ENCODE data around the gene RPH3AL. TPM values are rescaled to one million over a fixed set of nuclear protein-coding genes. Genes with fewer than 3 reads are reported as not detected.

Gene RPH3AL
- total and polyA plus RNA-seq, 2 donors: 2.6 to 3.2 TPM

- H3K36me3 ChIP-seq (ENCODE audit: control insufficient read depth in 2 of 2, insufficient read depth in 2 of 2, low read length in 1 of 2): no peaks in the 10 kb centered on the region
- H3K4me1 ChIP-seq (ENCODE audit: control insufficient read depth in 2 of 2, insufficient read depth in 2 of 2, low read length in 2 of 2): no peaks in the 10 kb centered on the region
- DNase-seq (ENCODE audit: low read depth in 6 of 9, low spot score in 9 of 9): peak in 2 of 9 donors; percentile 27 to 40
- no peak overlapping the region for H3K27ac ChIP-seq (ENCODE audit: low read depth in 1 of 2, low read length in 1 of 2)
- H3K9me3 ChIP-seq (ENCODE audit: control insufficient read depth in 2 of 2, insufficient read depth in 1 of 2, low read length in 1 of 2): peaks cover 0 to under 1% of the 10 kb centered on the region in 2 donors
- H3K4me3 ChIP-seq (ENCODE audit: low read length in 2 of 2): no peak overlapping the region
- no peaks in the 10 kb centered on the region for H3K27me3 ChIP-seq (ENCODE audit: control insufficient read depth in 2 of 2, insufficient read depth in 1 of 2, low read length in 1 of 2)
- 74% methylated on average over 12 of the region's 12 CpGs for WGBS
Measured at GRCh38 chr17:309361-309888, 43.2 kb downstream of the RPH3AL start.

GRCh38 chr17:307741-308507 is 44.7 kb downstream of the RPH3AL start:
- Histone ChIP-seq H3K4me3 (ENCODE audit: low read length in 2 of 2) (no peak overlapping the region), H3K27ac (ENCODE audit: low read depth in 1 of 2, low read length in 1 of 2) (no peak overlapping the region), H3K4me1 (ENCODE audit: control insufficient read depth in 2 of 2, insufficient read depth in 2 of 2, low read length in 2 of 2) (no peaks in the 10 kb centered on the region), H3K9me3 (ENCODE audit: control insufficient read depth in 2 of 2, insufficient read depth in 1 of 2, low read length in 1 of 2) (no peaks in the 10 kb centered on the region), H3K27me3 (ENCODE audit: control insufficient read depth in 2 of 2, insufficient read depth in 1 of 2, low read length in 1 of 2) (peaks cover 0 to 2% of the 10 kb centered on the region in 2 donors), H3K36me3 (ENCODE audit: control insufficient read depth in 2 of 2, insufficient read depth in 2 of 2, low read length in 1 of 2) (no peaks in the 10 kb centered on the region)
- WGBS: 73% methylated on average over 22 of the region's 22 CpGs
- DNase-seq (ENCODE audit: low read depth in 6 of 9, low spot score in 9 of 9): no peak

- Histone ChIP-seq H3K9me3 (ENCODE audit: control insufficient read depth in 2 of 2, insufficient read depth in 1 of 2, low read length in 1 of 2) (no peaks in the 10 kb centered on the region), H3K27ac (ENCODE audit: low read depth in 1 of 2, low read length in 1 of 2) (no peak overlapping the region), H3K27me3 (ENCODE audit: control insufficient read depth in 2 of 2, insufficient read depth in 1 of 2, low read length in 1 of 2) (peaks cover 0 to 5% of the 10 kb centered on the region in 2 donors), H3K4me1 (ENCODE audit: control insufficient read depth in 2 of 2, insufficient read depth in 2 of 2, low read length in 2 of 2) (no peaks in the 10 kb centered on the region), H3K36me3 (ENCODE audit: control insufficient read depth in 2 of 2, insufficient read depth in 2 of 2, low read length in 1 of 2) (no peaks in the 10 kb centered on the region), H3K4me3 (ENCODE audit: low read length in 2 of 2) (no peak overlapping the region)
- WGBS: 93% methylated on average over 16 of the region's 16 CpGs
- DNase-seq (ENCODE audit: low read depth in 6 of 9, low spot score in 9 of 9): no peak
Measured at GRCh38 chr17:307295-307691, 45.3 kb downstream of the RPH3AL start.

GRCh38 chr17:306536-307294 is 45.9 kb downstream of the RPH3AL start:
- Histone ChIP-seq H3K27me3 (ENCODE audit: control insufficient read depth in 2 of 2, insufficient read depth in 1 of 2, low read length in 1 of 2) (peaks cover 0 to 5% of the 10 kb centered on the region in 2 donors), H3K36me3 (ENCODE audit: control insufficient read depth in 2 of 2, insufficient read depth in 2 of 2, low read length in 1 of 2) (no peaks in the 10 kb centered on the region), H3K9me3 (ENCODE audit: control insufficient read depth in 2 of 2, insufficient read depth in 1 of 2, low read length in 1 of 2) (no peaks in the 10 kb centered on the region), H3K4me3 (ENCODE audit: low read length in 2 of 2) (no peak overlapping the region), H3K4me1 (ENCODE audit: control insufficient read depth in 2 of 2, insufficient read depth in 2 of 2, low read length in 2 of 2) (no peaks in the 10 kb centered on the region), H3K27ac (ENCODE audit: low read depth in 1 of 2, low read length in 1 of 2) (no peak overlapping the region)
- 82% methylated on average over 26 of the region's 26 CpGs for WGBS
- no peak for DNase-seq (ENCODE audit: low read depth in 6 of 9, low spot score in 9 of 9)

GRCh38 chr17:306116-306515 is 46.5 kb downstream of the RPH3AL start:
- no peak overlapping the region for H3K4me3 ChIP-seq (ENCODE audit: low read length in 2 of 2)
- H3K27me3 ChIP-seq (ENCODE audit: control insufficient read depth in 2 of 2, insufficient read depth in 1 of 2, low read length in 1 of 2): peaks cover 0 to 5% of the 10 kb centered on the region in 2 donors
- DNase-seq (ENCODE audit: low read depth in 6 of 9, low spot score in 9 of 9): no peak
- H3K36me3 ChIP-seq (ENCODE audit: control insufficient read depth in 2 of 2, insufficient read depth in 2 of 2, low read length in 1 of 2): no peaks in the 10 kb centered on the region
- no peak overlapping the region for H3K27ac ChIP-seq (ENCODE audit: low read depth in 1 of 2, low read length in 1 of 2)
- H3K9me3 ChIP-seq (ENCODE audit: control insufficient read depth in 2 of 2, insufficient read depth in 1 of 2, low read length in 1 of 2): no peaks in the 10 kb centered on the region
- H3K4me1 ChIP-seq (ENCODE audit: control insufficient read depth in 2 of 2, insufficient read depth in 2 of 2, low read length in 2 of 2): no peaks in the 10 kb centered on the region
- WGBS: 97% methylated on average over 16 of the region's 16 CpGs

GRCh38 chr17:305090-305976 is 47.3 kb downstream of the RPH3AL start:
- H3K4me3 ChIP-seq (ENCODE audit: low read length in 2 of 2): no peak overlapping the region
- no peak for DNase-seq (ENCODE audit: low read depth in 6 of 9, low spot score in 9 of 9)
- no peak overlapping the region for H3K27ac ChIP-seq (ENCODE audit: low read depth in 1 of 2, low read length in 1 of 2)
- H3K9me3 ChIP-seq (ENCODE audit: control insufficient read depth in 2 of 2, insufficient read depth in 1 of 2, low read length in 1 of 2): no peaks in the 10 kb centered on the region
- peaks cover 0 to 5% of the 10 kb centered on the region in 2 donors for H3K27me3 ChIP-seq (ENCODE audit: control insufficient read depth in 2 of 2, insufficient read depth in 1 of 2, low read length in 1 of 2)
- H3K4me1 ChIP-seq (ENCODE audit: control insufficient read depth in 2 of 2, insufficient read depth in 2 of 2, low read length in 2 of 2): no peaks in the 10 kb centered on the region
- no peaks in the 10 kb centered on the region for H3K36me3 ChIP-seq (ENCODE audit: control insufficient read depth in 2 of 2, insufficient read depth in 2 of 2, low read length in 1 of 2)
- WGBS: 86% methylated on average over 28 of the region's 28 CpGs

- no peaks in the 10 kb centered on the region for H3K9me3 ChIP-seq (ENCODE audit: control insufficient read depth in 2 of 2, insufficient read depth in 1 of 2, low read length in 1 of 2)
- H3K36me3 ChIP-seq (ENCODE audit: control insufficient read depth in 2 of 2, insufficient read depth in 2 of 2, low read length in 1 of 2): no peaks in the 10 kb centered on the region
- no peak overlapping the region for H3K4me3 ChIP-seq (ENCODE audit: low read length in 2 of 2)
- 67% methylated on average over 10 of the region's 10 CpGs for WGBS
- no peak overlapping the region for H3K27ac ChIP-seq (ENCODE audit: low read depth in 1 of 2, low read length in 1 of 2)
- peak in 2 of 9 donors; percentile 5 to 23 for DNase-seq (ENCODE audit: low read depth in 6 of 9, low spot score in 9 of 9)
- no peaks in the 10 kb centered on the region for H3K4me1 ChIP-seq (ENCODE audit: control insufficient read depth in 2 of 2, insufficient read depth in 2 of 2, low read length in 2 of 2)
- peaks cover 0 to 5% of the 10 kb centered on the region in 2 donors for H3K27me3 ChIP-seq (ENCODE audit: control insufficient read depth in 2 of 2, insufficient read depth in 1 of 2, low read length in 1 of 2)
Measured at GRCh38 chr17:304461-304860, 48.1 kb downstream of the RPH3AL start.

GRCh38 chr17:303168-303567 is 49.4 kb downstream of the RPH3AL start:
- H3K36me3 ChIP-seq (ENCODE audit: control insufficient read depth in 2 of 2, insufficient read depth in 2 of 2, low read length in 1 of 2): no peaks in the 10 kb centered on the region
- H3K4me1 ChIP-seq (ENCODE audit: control insufficient read depth in 2 of 2, insufficient read depth in 2 of 2, low read length in 2 of 2): no peaks in the 10 kb centered on the region
- H3K27ac ChIP-seq (ENCODE audit: low read depth in 1 of 2, low read length in 1 of 2): no peak overlapping the region
- no peak overlapping the region for H3K4me3 ChIP-seq (ENCODE audit: low read length in 2 of 2)
- WGBS: 92% methylated on average over 9 of the region's 9 CpGs
- H3K27me3 ChIP-seq (ENCODE audit: control insufficient read depth in 2 of 2, insufficient read depth in 1 of 2, low read length in 1 of 2): peaks cover 0 to 5% of the 10 kb centered on the region in 2 donors
- DNase-seq (ENCODE audit: low read depth in 6 of 9, low spot score in 9 of 9): no peak
- no peaks in the 10 kb centered on the region for H3K9me3 ChIP-seq (ENCODE audit: control insufficient read depth in 2 of 2, insufficient read depth in 1 of 2, low read length in 1 of 2)
